ENCODE results near the gene SCD. TPM values are rescaled to one million over a fixed set of nuclear protein-coding genes. Genes with fewer than 3 reads are reported as not detected.

The SCD gene
- total RNA-seq, 1 donor from 2014 or later: 252 TPM

Other genes starting within 250 kb of the SCD start
- 20.2 TPM in 2 replicates for gene ERLIN1, start 161.2 kb upstream of the SCD start, total RNA-seq
- gene CHUK, start 117.6 kb upstream of the SCD start, total RNA-seq: 38.9 and 39.8 TPM in 2 replicates
- gene CWF19L1, start 79.6 kb upstream of the SCD start, total RNA-seq: 45.2 and 47.2 TPM in 2 replicates
- 62.0 and 62.5 TPM in 2 replicates for gene BLOC1S2, start 60.6 kb upstream of the SCD start, total RNA-seq
- gene PKD2L1, start 17.0 kb upstream of the SCD start, total RNA-seq: 0.17 TPM in 1 of 2 replicates, not detected in the other
- 0.16 and 0.43 TPM in 2 replicates for gene WNT8B, start 115.8 kb downstream of the SCD start, total RNA-seq
- gene SEC31B, start 172.6 kb downstream of the SCD start, total RNA-seq: 54.2 and 57.0 TPM in 2 replicates
- 323 TPM in 2 replicates for gene NDUFB8, start 182.6 kb downstream of the SCD start, total RNA-seq
- 47.4 and 51.3 TPM in 2 replicates for gene HIF1AN, start 188.7 kb downstream of the SCD start, total RNA-seq

Measured in activated CD4-positive, alpha-beta T cell treated with anti-CD3 and anti-CD28 coated beads, Interleukin-2, amount 10 ng/mL, durations not matched to agents 24 days and 14 days (primary cell).